Measurements from ENCODE around the gene TRPM4. TPM values are rescaled to one million over a fixed set of nuclear protein-coding genes. Genes with fewer than 3 reads are reported as not detected.
A peak's percentile ranks its signal among the peaks of the same experiment; 100 is the strongest.

The TRPM4 gene
- total and polyA plus RNA-seq, 8 donors: 11.8 to 47.1 (median 18.7) TPM

- FAIRE-seq (no peak), ATAC-seq (no peak), DNase-seq (no peak)
- Histone ChIP-seq H3K4me3 (peak overlapping the region; percentile 42 to 82 (median 56)), H3K9me3 (no peaks in the 10 kb centered on the region), H3K27me3 (no peaks in the 10 kb centered on the region), H3K27ac (peak overlapping the region; percentile 60 to 80 (median 73)), H3K4me1 (peaks cover 6 to 11% (median 7%) of the 10 kb centered on the region in 3 donors), H3K36me3 (no peaks in the 10 kb centered on the region)
- no peak for TF ChIP-seq CTCF (IDR thresholded peaks at IDR 0.05)
- intact Hi-C loops (cut with DNase I): no loop called here
- WGBS, 2 donors: 10 to 15% methylated on average over 11 to 16 of the region's 16 CpGs
Measured at GRCh38 chr19:49150944-49151243, 6.7 kb upstream of the TRPM4 start.

GRCh38 chr19:49151267-49152118 is 6.1 kb upstream of the TRPM4 start:
- ATAC-seq (peak; percentile 51 to 71 (median 66)), DNase-seq (peak; percentile 89 to 98 (median 96)), FAIRE-seq (peak; percentile 23)
- H3K9me3 ChIP-seq: no peaks in the 10 kb centered on the region
- peaks cover 6 to 11% (median 7%) of the 10 kb centered on the region in 3 donors for H3K4me1 ChIP-seq
- intact Hi-C loops (cut with DNase I): no loop called here
- H3K27ac ChIP-seq: peak overlapping the region in 3 of 4 donors; percentile 60 to 80 (median 68)
- H3K27me3 ChIP-seq: no peaks in the 10 kb centered on the region
- WGBS, 2 donors: 5 to 8% methylated on average over 45 of the region's 45 CpGs
- no peaks in the 10 kb centered on the region for H3K36me3 ChIP-seq
- no peak for TF ChIP-seq CTCF (IDR thresholded peaks at IDR 0.05)
- H3K4me3 ChIP-seq: peak overlapping the region in 3 of 4 donors; percentile 42 to 82 (median 56)

- ATAC-seq (no peak), FAIRE-seq (no peak), DNase-seq (peak in 1 of 6 donors; percentile 31)
- Histone ChIP-seq H3K36me3 (no peaks in the 10 kb centered on the region), H3K27me3 (no peaks in the 10 kb centered on the region), H3K4me1 (peaks cover 6 to 11% (median 7%) of the 10 kb centered on the region in 3 donors), H3K27ac (peak overlapping the region in 2 of 4 donors; percentile 68 to 80), H3K4me3 (no peak overlapping the region), H3K9me3 (no peaks in the 10 kb centered on the region)
- no peak for TF ChIP-seq CTCF (IDR thresholded peaks at IDR 0.05)
- 29 to 37% methylated on average over 10 of the region's 10 CpGs for WGBS, 2 donors
- intact Hi-C loops (cut with DNase I): no loop called here
Measured at GRCh38 chr19:49152119-49152550, 5.5 kb upstream of the TRPM4 start.

- no peak for FAIRE-seq
- 91 to 93% methylated on average over 10 of the region's 10 CpGs for WGBS, 2 donors
- H3K27me3 ChIP-seq: no peaks in the 10 kb centered on the region
- no peaks in the 10 kb centered on the region for H3K9me3 ChIP-seq
- no peak for TF ChIP-seq CTCF (IDR thresholded peaks at IDR 0.05)
- peaks cover 6 to 11% (median 9%) of the 10 kb centered on the region in 3 donors for H3K4me1 ChIP-seq
- no peak for ATAC-seq
- DNase-seq: peak in 1 of 6 donors; percentile 21
- no peaks in the 10 kb centered on the region for H3K36me3 ChIP-seq
- no peak overlapping the region for H3K27ac ChIP-seq
- intact Hi-C loops (cut with DNase I): no loop called here
- H3K4me3 ChIP-seq: no peak overlapping the region
Measured at GRCh38 chr19:49153167-49153809, 4.3 kb upstream of the TRPM4 start.

Measured in pancreas (tissue), 10 donors.